ENCODE data around the gene KIF12. TPM values are rescaled to one million over a fixed set of nuclear protein-coding genes. Genes with fewer than 3 reads are reported as not detected.

Gene KIF12
- total RNA-seq, 1 donor from 2014 or later = 0.64 TPM

- DNase-seq (ENCODE audit: extremely low spot score, unreplicated experiment) = no peak
- Mint-ChIP-seq H3K4me1 (ENCODE audit: unreplicated experiment) (no peaks in the 10 kb centered on the region), H3K27ac (ENCODE audit: unreplicated experiment) (no peak overlapping the region), H3K27me3 (ENCODE audit: unreplicated experiment) (peaks cover 41% of the 10 kb centered on the region), H3K36me3 (ENCODE audit: unreplicated experiment) (no peaks in the 10 kb centered on the region), H3K9me3 (ENCODE audit: unreplicated experiment) (no peaks in the 10 kb centered on the region), H3K4me3 (ENCODE audit: unreplicated experiment) (no peak overlapping the region)
- TF ChIP-seq, protein P1, sequence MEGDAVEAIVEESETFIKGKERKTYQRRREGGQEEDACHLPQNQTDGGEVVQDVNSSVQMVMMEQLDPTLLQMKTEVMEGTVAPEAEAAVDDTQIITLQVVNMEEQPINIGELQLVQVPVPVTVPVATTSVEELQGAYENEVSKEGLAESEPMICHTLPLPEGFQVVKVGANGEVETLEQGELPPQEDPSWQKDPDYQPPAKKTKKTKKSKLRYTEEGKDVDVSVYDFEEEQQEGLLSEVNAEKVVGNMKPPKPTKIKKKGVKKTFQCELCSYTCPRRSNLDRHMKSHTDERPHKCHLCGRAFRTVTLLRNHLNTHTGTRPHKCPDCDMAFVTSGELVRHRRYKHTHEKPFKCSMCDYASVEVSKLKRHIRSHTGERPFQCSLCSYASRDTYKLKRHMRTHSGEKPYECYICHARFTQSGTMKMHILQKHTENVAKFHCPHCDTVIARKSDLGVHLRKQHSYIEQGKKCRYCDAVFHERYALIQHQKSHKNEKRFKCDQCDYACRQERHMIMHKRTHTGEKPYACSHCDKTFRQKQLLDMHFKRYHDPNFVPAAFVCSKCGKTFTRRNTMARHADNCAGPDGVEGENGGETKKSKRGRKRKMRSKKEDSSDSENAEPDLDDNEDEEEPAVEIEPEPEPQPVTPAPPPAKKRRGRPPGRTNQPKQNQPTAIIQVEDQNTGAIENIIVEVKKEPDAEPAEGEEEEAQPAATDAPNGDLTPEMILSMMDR (IDR thresholded peaks at IDR 0.05) = no peak
These were observed 22.6 kb downstream of the KIF12 start for GRCh38 chr9:114076237-114077161.

- Mint-ChIP-seq H3K27ac (ENCODE audit: unreplicated experiment) (no peak overlapping the region), H3K36me3 (ENCODE audit: unreplicated experiment) (no peaks in the 10 kb centered on the region), H3K9me3 (ENCODE audit: unreplicated experiment) (no peaks in the 10 kb centered on the region), H3K4me3 (ENCODE audit: unreplicated experiment) (no peak overlapping the region), H3K4me1 (ENCODE audit: unreplicated experiment) (no peaks in the 10 kb centered on the region), H3K27me3 (ENCODE audit: unreplicated experiment) (peaks cover 41% of the 10 kb centered on the region)
- TF ChIP-seq, protein P1 (IDR thresholded peaks at IDR 0.05) = no peak
- no peak for DNase-seq (ENCODE audit: extremely low spot score, unreplicated experiment)
These were observed 23.5 kb downstream of the KIF12 start for GRCh38 chr9:114075602-114076001.

GRCh38 chr9:114072184-114073140 is 26.6 kb downstream of the KIF12 start:
- Mint-ChIP-seq H3K27ac (ENCODE audit: unreplicated experiment) (no peak overlapping the region), H3K9me3 (ENCODE audit: unreplicated experiment) (no peaks in the 10 kb centered on the region), H3K4me1 (ENCODE audit: unreplicated experiment) (no peaks in the 10 kb centered on the region), H3K27me3 (ENCODE audit: unreplicated experiment) (peaks cover 45% of the 10 kb centered on the region), H3K36me3 (ENCODE audit: unreplicated experiment) (no peaks in the 10 kb centered on the region), H3K4me3 (ENCODE audit: unreplicated experiment) (no peak overlapping the region)
- no peak for DNase-seq (ENCODE audit: extremely low spot score, unreplicated experiment)
- TF ChIP-seq, protein P1 (IDR thresholded peaks at IDR 0.05) = no peak

- no peaks in the 10 kb centered on the region for H3K9me3 Mint-ChIP-seq (ENCODE audit: unreplicated experiment)
- no peak overlapping the region for H3K27ac Mint-ChIP-seq (ENCODE audit: unreplicated experiment)
- peaks cover 43% of the 10 kb centered on the region for H3K27me3 Mint-ChIP-seq (ENCODE audit: unreplicated experiment)
- TF ChIP-seq, protein P1 (IDR thresholded peaks at IDR 0.05) = no peak
- no peaks in the 10 kb centered on the region for H3K36me3 Mint-ChIP-seq (ENCODE audit: unreplicated experiment)
- no peak for DNase-seq (ENCODE audit: extremely low spot score, unreplicated experiment)
- H3K4me1 Mint-ChIP-seq (ENCODE audit: unreplicated experiment) = no peaks in the 10 kb centered on the region
- H3K4me3 Mint-ChIP-seq (ENCODE audit: unreplicated experiment) = no peak overlapping the region
These were observed 27.8 kb downstream of the KIF12 start for GRCh38 chr9:114071197-114071795.

Measured in osteocyte (in vitro differentiated cells).